Neuron (in vitro differentiated cells): ENCODE data around the gene CD47.

Source experiments
- H2AFZ ChIP-seq: one replicate; pipeline ENCODE4 v1.6.1; 2013; ENCODE audit warnings: low read depth, mild to moderate bottlenecking, inconsistent platforms, low read length, moderate library complexity
- H3K27me3 ChIP-seq: one replicate; pipeline ENCODE4 v1.6.1; 2013; ENCODE audit warnings: low read length; ENCODE audit not compliant: insufficient read depth
- H3K36me3 ChIP-seq: one replicate; pipeline ENCODE4 v1.6.1; 2013; ENCODE audit warnings: low read length; ENCODE audit not compliant: insufficient read depth
- H3K4me1 ChIP-seq: one replicate; pipeline ENCODE4 v1.6.1; 2013; ENCODE audit warnings: low read length; ENCODE audit not compliant: insufficient read depth
- H3K4me3 ChIP-seq: 2 replicates; pipeline ENCODE4 v1.5.1; 2013; ENCODE audit warnings: mild to moderate bottlenecking, low read length, moderate library complexity
- H3K9me3 ChIP-seq: one replicate; pipeline ENCODE4 v1.6.1; 2013; ENCODE audit warnings: low read length

CD47 gene

GRCh38 chr3:108022256-108023150 is 68.3 kb downstream of the CD47 start:
- no peaks in the 10 kb centered on the region for H3K4me1 ChIP-seq
- no peak overlapping the region for H3K4me3 ChIP-seq

GRCh38 chr3:108021533-108021932 is 69.3 kb downstream of the CD47 start:
- Histone ChIP-seq H2AFZ (no peak overlapping the region), H3K4me3 (no peak overlapping the region), H3K27me3 (no peaks in the 10 kb centered on the region), H3K4me1 (no peaks in the 10 kb centered on the region), H3K36me3 (no peaks in the 10 kb centered on the region), H3K9me3 (peaks cover 2% of the 10 kb centered on the region)

More at GRCh38 chr3:108022256-108023150, 68.3 kb downstream of the CD47 start:
- H2AFZ ChIP-seq = no peak overlapping the region
- peaks cover 2% of the 10 kb centered on the region for H3K9me3 ChIP-seq
- no peaks in the 10 kb centered on the region for H3K27me3 ChIP-seq
- no peaks in the 10 kb centered on the region for H3K36me3 ChIP-seq

- Histone ChIP-seq H3K4me1 (no peaks in the 10 kb centered on the region), H3K9me3 (peaks cover 2% of the 10 kb centered on the region), H3K27me3 (no peaks in the 10 kb centered on the region), H3K36me3 (no peaks in the 10 kb centered on the region), H3K4me3 (no peak overlapping the region), H2AFZ (no peak overlapping the region)
These were observed 69.7 kb downstream of the CD47 start for GRCh38 chr3:108021131-108021530.

- Histone ChIP-seq H3K4me1 (no peaks in the 10 kb centered on the region), H3K36me3 (no peaks in the 10 kb centered on the region), H3K4me3 (no peak overlapping the region), H2AFZ (no peak overlapping the region), H3K9me3 (no peaks in the 10 kb centered on the region), H3K27me3 (no peaks in the 10 kb centered on the region)
These were observed 72.3 kb downstream of the CD47 start for GRCh38 chr3:108018552-108018951.

GRCh38 chr3:108017587-108017986 is 73.2 kb downstream of the CD47 start:
- H3K4me1 ChIP-seq = peaks cover 3% of the 10 kb centered on the region
- no peak overlapping the region for H3K4me3 ChIP-seq
- H3K27me3 ChIP-seq = no peaks in the 10 kb centered on the region
- no peak overlapping the region for H2AFZ ChIP-seq
- no peaks in the 10 kb centered on the region for H3K9me3 ChIP-seq
- no peaks in the 10 kb centered on the region for H3K36me3 ChIP-seq

GRCh38 chr3:108014943-108015342 is 75.9 kb downstream of the CD47 start:
- H2AFZ ChIP-seq = no peak overlapping the region
- H3K4me3 ChIP-seq = no peak overlapping the region
- no peaks in the 10 kb centered on the region for H3K36me3 ChIP-seq
- no peaks in the 10 kb centered on the region for H3K27me3 ChIP-seq
- H3K9me3 ChIP-seq = no peaks in the 10 kb centered on the region
- H3K4me1 ChIP-seq = peaks cover 8% of the 10 kb centered on the region

- Histone ChIP-seq H3K4me1 (peaks cover 8% of the 10 kb centered on the region), H2AFZ (no peak overlapping the region), H3K27me3 (no peaks in the 10 kb centered on the region), H3K4me3 (no peak overlapping the region), H3K36me3 (no peaks in the 10 kb centered on the region), H3K9me3 (no peaks in the 10 kb centered on the region)
These were observed 77.4 kb downstream of the CD47 start for GRCh38 chr3:108013141-108014055.

- peaks cover 8% of the 10 kb centered on the region for H3K4me1 ChIP-seq
- no peaks in the 10 kb centered on the region for H3K9me3 ChIP-seq
- no peak overlapping the region for H3K4me3 ChIP-seq
- no peaks in the 10 kb centered on the region for H3K27me3 ChIP-seq
- peak overlapping the region; percentile 1 for H2AFZ ChIP-seq
- H3K36me3 ChIP-seq = no peaks in the 10 kb centered on the region
These were observed 78.5 kb downstream of the CD47 start for GRCh38 chr3:108012304-108012703.

GRCh38 chr3:108011616-108012015 is 79.2 kb downstream of the CD47 start:
- Histone ChIP-seq H3K36me3 (no peaks in the 10 kb centered on the region), H3K27me3 (no peaks in the 10 kb centered on the region), H3K9me3 (no peaks in the 10 kb centered on the region), H3K4me3 (no peak overlapping the region), H2AFZ (no peak overlapping the region), H3K4me1 (peaks cover 8% of the 10 kb centered on the region)

GRCh38 chr3:108008931-108009639 is 81.7 kb downstream of the CD47 start:
- Histone ChIP-seq H3K9me3 (no peaks in the 10 kb centered on the region), H3K27me3 (no peaks in the 10 kb centered on the region), H2AFZ (no peak overlapping the region), H3K4me1 (peaks cover 12% of the 10 kb centered on the region), H3K4me3 (no peak overlapping the region), H3K36me3 (no peaks in the 10 kb centered on the region)

GRCh38 chr3:108008106-108008505 is 82.7 kb downstream of the CD47 start:
- no peaks in the 10 kb centered on the region for H3K36me3 ChIP-seq
- H3K4me3 ChIP-seq = no peak overlapping the region
- no peak overlapping the region for H2AFZ ChIP-seq
- no peaks in the 10 kb centered on the region for H3K27me3 ChIP-seq
- peaks cover 12% of the 10 kb centered on the region for H3K4me1 ChIP-seq
- no peaks in the 10 kb centered on the region for H3K9me3 ChIP-seq

GRCh38 chr3:108006881-108007331 is 83.9 kb downstream of the CD47 start:
- Histone ChIP-seq H3K4me3 (no peak overlapping the region), H3K27me3 (no peaks in the 10 kb centered on the region), H3K36me3 (no peaks in the 10 kb centered on the region), H3K9me3 (no peaks in the 10 kb centered on the region), H2AFZ (no peak overlapping the region), H3K4me1 (peaks cover 3% of the 10 kb centered on the region)
